Body of pancreas (tissue), 4 donors: ENCODE results near the gene CSDE1. TPM values are rescaled to one million over a fixed set of nuclear protein-coding genes. Genes with fewer than 3 reads are reported as not detected.

Experiments used
- ATAC-seq: fragments of 150-250 bp; one replicate; pipeline ENCODE4 v1.9.1; 2016
- DNase-seq, 4 donors: peaks; one replicate each; pipeline ENCODE4 v3.0.0-alpha.2; 2019
- H3K27ac ChIP-seq, 4 donors: fragments of 200-600 bp; sonication (generic); 1 replicate in 3 of 4; 2 replicates in 1 of 4; pipeline versions ENCODE4 v1.5.1 to v1.6.1; 2016 to 2019; ENCODE audit warnings: mild to moderate bottlenecking in 1 of 4, mixed read lengths in 1 of 4, moderate library complexity in 1 of 4
- H3K27me3 ChIP-seq, 2 donors: fragments of 200-600 bp; sonication (generic); one replicate each; pipeline ENCODE4 v1.6.0; 2016; ENCODE audit warnings: mild to moderate bottlenecking in 1 of 2
- H3K36me3 ChIP-seq, 2 donors: fragments of 200-600 bp; sonication (generic); replicated peaks in 1 of 2; 2 replicates each; pipeline ENCODE4 v1.5.1; 2016; ENCODE audit warnings: low read depth in 2 of 2; ENCODE audit not compliant: insufficient read depth in 1 of 2
- H3K4me1 ChIP-seq: fragments of 200-600 bp; sonication (generic); one replicate; pipeline ENCODE4 v1.6.0; 2016
- H3K4me3 ChIP-seq, 2 donors: fragments of 200-600 bp; sonication (generic); 1 replicate in 1 of 2; 2 replicates in 1 of 2; pipeline ENCODE4 v1.5.1; 2016 to 2019
- H3K9me3 ChIP-seq, 3 donors: fragments of 200-600 bp; sonication (generic); 1 replicate in 2 of 3; 2 replicates in 1 of 3; pipeline ENCODE4 v1.5.1; 2016
- POLR2A ChIP-seq, 3 donors: fragments of 450-650 bp; IDR thresholded peaks; one replicate each; pipeline ENCODE4 v1.6.1; 2016; ENCODE audit warnings: antibody characterized with exemption in 3 of 3, mild to moderate bottlenecking in 2 of 3
- WGBS, 2 donors: methylation state at CpG; one replicate each; pipeline ENCODE4 v1.1.5; 2017; 5-methylcytosine and 5-hydroxymethylcytosine counted together
- intact Hi-C: fragments of 100-400 bp; cut with DNase I; formaldehyde crosslinking; loops from one replicate; pipeline ENCODE4 v1.15.1; 2023
- total RNA-seq, 2 donors: library from RNA; depleted of rRNA; stranded (reverse); fragments of >200 nt; gene quantifications; one replicate each; pipeline ENCODE4 v1.1.0, GENCODE V29; 2016
- TF ChIP-seq, protein P1 (sequence below), 7 experiments: fragments of 450-650 bp in 4 of 7; fragments of 200-600 bp in 3 of 7; sonication (generic) in 3 of 7; IDR thresholded peaks; one replicate each; pipeline ENCODE4 v1.5.1; 2016 to 2019; ENCODE audit warnings: antibody characterized with exemption in 7 of 7

Gene CSDE1
- total RNA-seq, 2 donors from 2014 or later = 138 to 221 TPM

- DNase-seq (no peak), ATAC-seq (no peak)
- Histone ChIP-seq H3K27ac (no peak overlapping the region), H3K27me3 (no peaks in the 10 kb centered on the region), H3K9me3 (no peaks in the 10 kb centered on the region), H3K4me1 (peaks cover 4% of the 10 kb centered on the region), H3K36me3 (peaks cover 0 to 36% of the 10 kb centered on the region in 2 donors), H3K4me3 (no peak overlapping the region)
- TF ChIP-seq POLR2A (IDR thresholded peaks at IDR 0.05) = no peak
- TF ChIP-seq, protein P1, sequence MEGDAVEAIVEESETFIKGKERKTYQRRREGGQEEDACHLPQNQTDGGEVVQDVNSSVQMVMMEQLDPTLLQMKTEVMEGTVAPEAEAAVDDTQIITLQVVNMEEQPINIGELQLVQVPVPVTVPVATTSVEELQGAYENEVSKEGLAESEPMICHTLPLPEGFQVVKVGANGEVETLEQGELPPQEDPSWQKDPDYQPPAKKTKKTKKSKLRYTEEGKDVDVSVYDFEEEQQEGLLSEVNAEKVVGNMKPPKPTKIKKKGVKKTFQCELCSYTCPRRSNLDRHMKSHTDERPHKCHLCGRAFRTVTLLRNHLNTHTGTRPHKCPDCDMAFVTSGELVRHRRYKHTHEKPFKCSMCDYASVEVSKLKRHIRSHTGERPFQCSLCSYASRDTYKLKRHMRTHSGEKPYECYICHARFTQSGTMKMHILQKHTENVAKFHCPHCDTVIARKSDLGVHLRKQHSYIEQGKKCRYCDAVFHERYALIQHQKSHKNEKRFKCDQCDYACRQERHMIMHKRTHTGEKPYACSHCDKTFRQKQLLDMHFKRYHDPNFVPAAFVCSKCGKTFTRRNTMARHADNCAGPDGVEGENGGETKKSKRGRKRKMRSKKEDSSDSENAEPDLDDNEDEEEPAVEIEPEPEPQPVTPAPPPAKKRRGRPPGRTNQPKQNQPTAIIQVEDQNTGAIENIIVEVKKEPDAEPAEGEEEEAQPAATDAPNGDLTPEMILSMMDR (IDR thresholded peaks at IDR 0.05) = no peak
- intact Hi-C loops = no loop called here
- WGBS, 2 donors = 97% methylated on average over 3 of the region's 3 CpGs
These were observed 47.4 kb downstream of the CSDE1 start for GRCh38 chr1:114710360-114710759.

- H3K4me3 ChIP-seq = no peak overlapping the region
- no peaks in the 10 kb centered on the region for H3K27me3 ChIP-seq
- H3K36me3 ChIP-seq = peaks cover 0 to 29% of the 10 kb centered on the region in 2 donors
- H3K9me3 ChIP-seq = no peaks in the 10 kb centered on the region
- intact Hi-C loops = no loop called here
- TF ChIP-seq, protein P1 (IDR thresholded peaks at IDR 0.05) = no peak
- no peak for TF ChIP-seq POLR2A (IDR thresholded peaks at IDR 0.05)
- no peak overlapping the region for H3K27ac ChIP-seq
- no peak for DNase-seq
- WGBS, 2 donors = 83 to 90% methylated on average over 2 of the region's 2 CpGs
- no peak for ATAC-seq
- H3K4me1 ChIP-seq = no peaks in the 10 kb centered on the region
These were observed 50.2 kb downstream of the CSDE1 start for GRCh38 chr1:114707604-114708003.

- peaks cover 0 to 23% of the 10 kb centered on the region in 2 donors for H3K36me3 ChIP-seq
- no peak for TF ChIP-seq POLR2A (IDR thresholded peaks at IDR 0.05)
- TF ChIP-seq, protein P1 (IDR thresholded peaks at IDR 0.05) = no peak
- ATAC-seq (no peak), DNase-seq (no peak)
- H3K4me1 ChIP-seq = no peaks in the 10 kb centered on the region
- WGBS, 2 donors = 86 to 94% methylated on average over 1 of the region's 1 CpG
- no peaks in the 10 kb centered on the region for H3K9me3 ChIP-seq
- H3K27ac ChIP-seq = no peak overlapping the region
- intact Hi-C loops = no loop called here
- no peaks in the 10 kb centered on the region for H3K27me3 ChIP-seq
- no peak overlapping the region for H3K4me3 ChIP-seq
These were observed 54.5 kb downstream of the CSDE1 start for GRCh38 chr1:114703242-114703641.

DNA sequence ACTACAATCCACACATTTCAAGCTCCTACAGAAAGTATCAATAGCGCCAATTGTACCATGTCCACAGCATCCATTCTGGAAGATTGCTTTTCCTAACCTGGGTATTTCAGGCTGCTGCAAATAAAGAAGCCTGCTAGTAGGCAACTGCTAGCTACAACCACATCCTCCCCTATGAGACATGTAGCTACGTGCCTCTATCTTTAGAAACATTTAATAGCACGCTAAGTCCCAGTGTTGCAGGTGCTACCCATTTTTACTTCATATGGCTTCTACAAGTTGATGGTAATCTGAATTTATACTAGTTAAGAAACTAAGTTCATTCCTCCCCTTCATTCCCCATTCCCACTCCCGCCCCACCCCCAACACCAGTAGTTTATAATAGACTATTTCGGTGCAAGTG is 55.0 kb downstream of the CSDE1 start:
- DNase-seq (no peak), ATAC-seq (no peak)
- H3K4me1 ChIP-seq = no peaks in the 10 kb centered on the region
- WGBS, 2 donors = 87 to 96% methylated on average over 5 of the region's 5 CpGs
- intact Hi-C loops = no loop called here
- no peak overlapping the region for H3K27ac ChIP-seq
- no peak overlapping the region for H3K4me3 ChIP-seq
- no peaks in the 10 kb centered on the region for H3K9me3 ChIP-seq
- no peaks in the 10 kb centered on the region for H3K27me3 ChIP-seq
- TF ChIP-seq POLR2A (IDR thresholded peaks at IDR 0.05) = no peak
- TF ChIP-seq, protein P1 (IDR thresholded peaks at IDR 0.05) = no peak
- peaks cover 0 to 18% of the 10 kb centered on the region in 2 donors for H3K36me3 ChIP-seq

GRCh38 chr1:114701931-114702330 is 55.9 kb downstream of the CSDE1 start:
- Histone ChIP-seq H3K27ac (no peak overlapping the region), H3K9me3 (no peaks in the 10 kb centered on the region), H3K4me1 (no peaks in the 10 kb centered on the region), H3K36me3 (peaks cover 0 to 12% of the 10 kb centered on the region in 2 donors), H3K27me3 (no peaks in the 10 kb centered on the region), H3K4me3 (no peak overlapping the region)
- intact Hi-C loops = no loop called here
- ATAC-seq (no peak), DNase-seq (no peak)
- TF ChIP-seq, protein P1 (IDR thresholded peaks at IDR 0.05) = no peak
- TF ChIP-seq POLR2A (IDR thresholded peaks at IDR 0.05) = no peak
- 36 to 50% methylated on average over 2 of the region's 2 CpGs for WGBS, 2 donors
